Mammary epithelial cell (primary cell): ENCODE results near the gene EPYC.

Experiments used
- EZH2 ChIP-seq: IDR thresholded peaks from 2 replicates; pipeline ENCODE4 v1.6.1; 2012; ENCODE audit warnings: low read length, inconsistent platforms, borderline replicate concordance
- TF ChIP-seq, protein P1 (sequence below), 2 donors: IDR thresholded peaks in 1 of 2; conservative IDR thresholded peaks in 1 of 2; 2 replicates each; pipeline ENCODE4 v1.5.1; 2011 to 2012; ENCODE audit warnings: inconsistent platforms in 2 of 2, low read length in 2 of 2, mild to moderate bottlenecking in 2 of 2, control low read depth in 1 of 2, low read depth in 1 of 2; ENCODE audit not compliant: insufficient read depth in 1 of 2; ENCODE audit errors: extremely low read depth in 1 of 2

DNA sequence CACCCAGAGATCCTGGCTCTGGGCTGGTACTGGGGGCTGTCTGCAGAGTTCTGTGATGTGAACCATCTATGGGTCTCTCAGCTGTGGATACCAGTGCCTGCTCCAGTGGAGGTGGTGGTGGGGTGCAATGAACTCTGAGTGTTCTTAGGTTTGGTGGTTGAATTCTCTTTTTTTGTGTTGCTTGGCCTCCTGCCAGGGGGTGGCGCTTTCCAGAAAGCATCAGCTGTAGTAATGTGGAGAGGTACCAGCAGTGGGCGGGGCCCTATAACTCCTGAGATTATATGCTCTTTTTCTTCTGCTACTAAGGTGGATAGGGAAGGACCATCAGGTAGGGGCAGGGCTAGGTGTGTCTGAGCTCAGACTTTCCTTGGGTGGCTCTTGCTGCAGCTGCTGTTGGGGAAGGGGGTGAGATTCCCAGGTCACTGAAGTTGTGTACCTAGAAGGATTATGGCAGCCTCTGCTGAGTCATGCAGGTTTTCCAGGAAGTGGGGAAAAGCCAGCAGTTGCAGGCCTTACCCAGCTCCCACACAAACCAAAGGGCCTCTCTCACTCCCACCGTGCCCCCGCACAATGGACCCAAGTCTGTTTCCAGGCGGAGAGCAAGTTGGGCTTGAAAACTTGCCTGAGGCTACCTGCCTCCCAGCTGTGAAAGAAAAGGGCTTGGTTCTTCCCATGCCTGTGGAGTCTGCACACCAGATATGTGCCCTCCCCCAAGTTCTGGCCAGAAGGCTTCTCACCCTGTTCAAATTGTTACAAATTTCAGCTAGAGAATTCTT is 68.4 kb downstream of the EPYC start:
- TF ChIP-seq, protein P1, sequence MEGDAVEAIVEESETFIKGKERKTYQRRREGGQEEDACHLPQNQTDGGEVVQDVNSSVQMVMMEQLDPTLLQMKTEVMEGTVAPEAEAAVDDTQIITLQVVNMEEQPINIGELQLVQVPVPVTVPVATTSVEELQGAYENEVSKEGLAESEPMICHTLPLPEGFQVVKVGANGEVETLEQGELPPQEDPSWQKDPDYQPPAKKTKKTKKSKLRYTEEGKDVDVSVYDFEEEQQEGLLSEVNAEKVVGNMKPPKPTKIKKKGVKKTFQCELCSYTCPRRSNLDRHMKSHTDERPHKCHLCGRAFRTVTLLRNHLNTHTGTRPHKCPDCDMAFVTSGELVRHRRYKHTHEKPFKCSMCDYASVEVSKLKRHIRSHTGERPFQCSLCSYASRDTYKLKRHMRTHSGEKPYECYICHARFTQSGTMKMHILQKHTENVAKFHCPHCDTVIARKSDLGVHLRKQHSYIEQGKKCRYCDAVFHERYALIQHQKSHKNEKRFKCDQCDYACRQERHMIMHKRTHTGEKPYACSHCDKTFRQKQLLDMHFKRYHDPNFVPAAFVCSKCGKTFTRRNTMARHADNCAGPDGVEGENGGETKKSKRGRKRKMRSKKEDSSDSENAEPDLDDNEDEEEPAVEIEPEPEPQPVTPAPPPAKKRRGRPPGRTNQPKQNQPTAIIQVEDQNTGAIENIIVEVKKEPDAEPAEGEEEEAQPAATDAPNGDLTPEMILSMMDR (conservative IDR thresholded peaks at IDR 0.05 in 1 of 2, IDR thresholded peaks at IDR 0.05 in 1 of 2; ENCODE audit: extremely low read depth in 1 of 2, insufficient read depth in 1 of 2, low read depth in 1 of 2, low read length in 2 of 2), result no peak
- TF ChIP-seq EZH2, result no peak
